Peyer's patch (tissue), 4 donors: ENCODE results near the gene STAM2.

ENCODE experiments used
- POLR2A ChIP-seq, 2 donors: fragments of 450-650 bp; IDR thresholded peaks; one replicate each; pipeline ENCODE4 v1.5.1; 2017; ENCODE audit warnings: antibody characterized with exemption in 2 of 2, mild to moderate bottlenecking in 2 of 2, moderate library complexity in 2 of 2
- TF ChIP-seq, protein P1 (sequence below), 6 experiments: fragments of 450-650 bp in 4 of 6; fragments of 200-600 bp in 2 of 6; sonication (generic) in 1 of 6; IDR thresholded peaks; one replicate each; pipeline ENCODE4 v1.5.1; 2017 to 2019; ENCODE audit warnings: antibody characterized with exemption in 6 of 6, mild to moderate bottlenecking in 3 of 6, moderate library complexity in 1 of 6

DNA sequence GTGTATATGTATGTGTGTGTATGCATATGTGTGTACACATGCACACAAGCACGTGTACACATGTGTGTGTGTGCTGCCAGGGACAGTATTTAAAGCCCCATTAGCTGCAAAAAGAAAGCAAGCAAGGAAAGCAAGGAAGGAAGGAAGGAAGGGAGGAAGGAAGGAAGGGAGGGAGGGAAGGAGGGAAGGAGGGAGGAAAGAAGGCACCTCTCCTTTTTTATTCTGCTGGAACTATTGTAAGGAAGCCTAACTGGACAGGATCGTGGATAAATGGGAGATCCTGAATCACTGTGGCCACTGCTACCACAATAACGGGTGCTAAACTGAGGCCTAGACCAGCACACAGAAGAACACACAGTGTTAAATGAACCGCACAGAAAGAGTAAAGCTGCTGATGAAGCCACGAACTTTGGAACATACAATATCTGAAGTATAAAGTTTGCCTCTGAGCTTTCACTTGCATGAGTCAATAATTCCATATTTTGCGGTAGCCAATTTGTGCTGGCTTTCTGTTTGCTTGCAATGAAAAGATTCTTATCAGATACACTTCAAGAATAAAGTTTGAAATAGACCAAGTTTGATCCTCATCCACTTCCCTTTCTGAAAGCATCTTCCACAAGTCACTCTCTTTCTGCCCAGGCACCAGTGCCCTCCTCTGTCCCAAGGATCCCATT lies 92.2 kb downstream of the STAM2 start:
- TF ChIP-seq, protein P1, sequence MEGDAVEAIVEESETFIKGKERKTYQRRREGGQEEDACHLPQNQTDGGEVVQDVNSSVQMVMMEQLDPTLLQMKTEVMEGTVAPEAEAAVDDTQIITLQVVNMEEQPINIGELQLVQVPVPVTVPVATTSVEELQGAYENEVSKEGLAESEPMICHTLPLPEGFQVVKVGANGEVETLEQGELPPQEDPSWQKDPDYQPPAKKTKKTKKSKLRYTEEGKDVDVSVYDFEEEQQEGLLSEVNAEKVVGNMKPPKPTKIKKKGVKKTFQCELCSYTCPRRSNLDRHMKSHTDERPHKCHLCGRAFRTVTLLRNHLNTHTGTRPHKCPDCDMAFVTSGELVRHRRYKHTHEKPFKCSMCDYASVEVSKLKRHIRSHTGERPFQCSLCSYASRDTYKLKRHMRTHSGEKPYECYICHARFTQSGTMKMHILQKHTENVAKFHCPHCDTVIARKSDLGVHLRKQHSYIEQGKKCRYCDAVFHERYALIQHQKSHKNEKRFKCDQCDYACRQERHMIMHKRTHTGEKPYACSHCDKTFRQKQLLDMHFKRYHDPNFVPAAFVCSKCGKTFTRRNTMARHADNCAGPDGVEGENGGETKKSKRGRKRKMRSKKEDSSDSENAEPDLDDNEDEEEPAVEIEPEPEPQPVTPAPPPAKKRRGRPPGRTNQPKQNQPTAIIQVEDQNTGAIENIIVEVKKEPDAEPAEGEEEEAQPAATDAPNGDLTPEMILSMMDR (IDR thresholded peaks at IDR 0.05) = no peak
- TF ChIP-seq POLR2A (IDR thresholded peaks at IDR 0.05) = no peak
